A549 (cell line): ENCODE measurements around the gene YIF1B. TPM values are rescaled to one million over a fixed set of nuclear protein-coding genes. Genes with fewer than 3 reads are reported as not detected.

ENCODE experiments used
- ATAC-seq, 2 experiments: fragments of 200-7000 bp in 1 of 2; fragments of >200 bp in 1 of 2; cut with Nextera tagmentation in 1 of 2; cut with Tn5 transposase in 1 of 2; 3 replicates each; pipeline versions ENCODE4 v1.8.0 to v1.9.1; 2018 to 2020; ENCODE audit warnings: mild to moderate bottlenecking in 1 of 2, moderate library complexity in 1 of 2
- CTCF ChIA-PET: fragments of 300-600 bp; sonication (Branson Sonifier 250); formaldehyde crosslinking; extraction: SDS; loops from one replicate; lab custom pipeline; 2021; ENCODE audit warnings: antibody characterized with exemption, inconsistent platforms; lab: Yijun Ruan, JAX
- POLR2A ChIA-PET: fragments of 350-600 bp; formaldehyde crosslinking; extraction: SDS; loops from one replicate; lab custom pipeline; 2021; ENCODE audit warnings: antibody characterized with exemption, inconsistent platforms; lab: Yijun Ruan, JAX
- DNase-seq, 2 experiments: peaks; one replicate each; pipeline versions ENCODE4 v3.0.0 to v3.0.0-alpha.2; 2011 to 2016; ENCODE audit warnings: low read depth in 1 of 2, low spot score in 1 of 2
- FAIRE-seq: peaks from 2 replicates; lab custom pipeline; 2011; peaks lifted over from hg19 to GRCh38; lab: Jason Lieb, UNC
- H3K27ac ChIP-seq, 2 experiments: fragments of >200 bp; sonication (Bioruptor Twin); formaldehyde crosslinking; 3 replicates each; pipeline ENCODE4 v1.5.1; 2016 to 2017
- H3K4me1 ChIP-seq: fragments of >200 bp; sonication (Bioruptor Twin); formaldehyde crosslinking; 3 replicates; pipeline ENCODE4 v1.6.1; 2016
- H3K4me2 ChIP-seq: fragments of >200 bp; sonication (Bioruptor Twin); formaldehyde crosslinking; 3 replicates; pipeline ENCODE4 v1.6.1; 2016
- H3K4me3 ChIP-seq: fragments of >200 bp; sonication (Bioruptor Twin); formaldehyde crosslinking; 3 replicates; pipeline ENCODE4 v1.5.1; 2016
- H3K9me3 ChIP-seq: fragments of >200 bp; sonication (Bioruptor Twin); formaldehyde crosslinking; 3 replicates; pipeline ENCODE4 v1.6.1; 2016
- CBX2 ChIP-seq: fragments of 200-600 bp; sonication (generic); IDR thresholded peaks from 2 replicates; pipeline ENCODE4 v1.6.1; 2016; ENCODE audit warnings: low read depth, mild to moderate bottlenecking, borderline replicate concordance
- CBX8 ChIP-seq: fragments of 200-600 bp; sonication (generic); IDR thresholded peaks from 2 replicates; pipeline ENCODE4 v1.6.1; 2016
- CEBPB ChIP-seq, 2 experiments: fragments of >200 bp in 1 of 2; sonication (Bioruptor Twin) in 1 of 2; formaldehyde crosslinking in 1 of 2; IDR thresholded peaks; 2 replicates each; pipeline ENCODE4 v1.6.1; 2012 to 2016
- CHD2 ChIP-seq: fragments of 150-350 bp; IDR thresholded peaks from 2 replicates; pipeline ENCODE4 v1.6.1; 2014; ENCODE audit warnings: low read length; ENCODE audit not compliant: partially characterized antibody
- EHMT2 ChIP-seq: fragments of 200-600 bp; sonication (generic); IDR thresholded peaks from 2 replicates; pipeline ENCODE4 v1.6.1; 2016; ENCODE audit warnings: antibody characterized with exemption, low read depth, mild to moderate bottlenecking, moderate library complexity
- GATA3 ChIP-seq: IDR thresholded peaks from 2 replicates; pipeline ENCODE4 v1.6.1; 2012; ENCODE audit warnings: borderline replicate concordance
- HDAC2 ChIP-seq: fragments of 200-600 bp; sonication (generic); IDR thresholded peaks from 2 replicates; pipeline ENCODE4 v1.6.1; 2016
- HOXA7 ChIP-seq: fragments of 250-450 bp; sonication (Bioruptor Pico); IDR thresholded peaks from 2 replicates; pipeline ENCODE4 v1.5.0; 2020; ENCODE audit warnings: mild to moderate bottlenecking, moderate library complexity
- HOXB13 ChIP-seq: fragments of 250-450 bp; sonication (Bioruptor Pico); IDR thresholded peaks from 2 replicates; pipeline ENCODE4 v1.5.0; 2020; ENCODE audit warnings: low read depth, mild to moderate bottlenecking, moderate library complexity
- HOXB5 ChIP-seq: fragments of 250-450 bp; sonication (Bioruptor Pico); IDR thresholded peaks from 2 replicates; pipeline ENCODE4 v1.5.0; 2020; ENCODE audit warnings: mild to moderate bottlenecking, moderate library complexity
- KDM1A ChIP-seq: fragments of 200-600 bp; sonication (generic); IDR thresholded peaks from 2 replicates; pipeline ENCODE4 v1.6.1; 2016; ENCODE audit warnings: low read depth, mild to moderate bottlenecking
- KDM5A ChIP-seq: fragments of 200-600 bp; sonication (generic); IDR thresholded peaks from 2 replicates; pipeline ENCODE4 v1.6.1; 2016; ENCODE audit warnings: antibody characterized with exemption, mild to moderate bottlenecking
- PHF8 ChIP-seq: fragments of 200-600 bp; sonication (generic); IDR thresholded peaks from 2 replicates; pipeline ENCODE4 v1.6.1; 2016; ENCODE audit warnings: low read depth, mild to moderate bottlenecking, antibody characterized with exemption, moderate library complexity, borderline replicate concordance
- RARB ChIP-seq: fragments of 250-450 bp; sonication (Bioruptor Pico); IDR thresholded peaks from 2 replicates; pipeline ENCODE4 v1.8.0; 2021; ENCODE audit warnings: mild to moderate bottlenecking, moderate library complexity
- RCOR1 ChIP-seq: fragments of 150-350 bp; IDR thresholded peaks from 2 replicates; pipeline ENCODE4 v1.6.1; 2014; ENCODE audit warnings: antibody characterized with exemption, low read length, low read depth
- SREBF2 ChIP-seq: fragments of 450-650 bp; IDR thresholded peaks from 2 replicates; pipeline ENCODE4 v1.6.1; 2014; ENCODE audit warnings: mild to moderate bottlenecking, moderate library complexity
- TP53 ChIP-seq: fragments of 250-450 bp; sonication (Bioruptor Pico); IDR thresholded peaks from 2 replicates; pipeline ENCODE4 v1.5.0; 2021; ENCODE audit warnings: mild to moderate bottlenecking, moderate library complexity
- ZNF302 ChIP-seq: fragments of 250-450 bp; sonication (Bioruptor Pico); IDR thresholded peaks from 2 replicates; pipeline ENCODE4 v1.9.0; 2021; ENCODE audit warnings: inconsistent platforms, mild to moderate bottlenecking, moderate library complexity
- WGBS: methylation state at CpG from one replicate; pipeline ENCODE4 v1.1.6; 2017; ENCODE audit errors: missing lambda C conversion rate; 5-methylcytosine and 5-hydroxymethylcytosine counted together
- polyA plus RNA-seq, 4 experiments: library from polyadenylated mRNA; depleted of rRNA in 3 of 4; stranded (reverse); fragments of >200 nt; fragmentation: RNase III in 1 of 4; extraction: RNeasy Plus Mini Kit Qiagen cat#74134 plus additional on column Dnase treatment in 1 of 4; gene quantifications; 2 replicates in 3 of 4; 3 replicates in 1 of 4; pipeline ENCODE4 v1.2.3, GENCODE V29; 2011 to 2017
- TF ChIP-seq, protein P1 (sequence below): IDR thresholded peaks from 2 replicates; pipeline ENCODE4 v1.6.1; 2012; ENCODE audit warnings: low read depth, borderline replicate concordance
- TF ChIP-seq, protein P2 (sequence below): fragments of >200 bp; sonication (Bioruptor Twin); formaldehyde crosslinking; IDR thresholded peaks from 3 replicates; pipeline ENCODE4 v1.6.1; 2016
- TF ChIP-seq, protein P3 (sequence below): fragments of 250-450 bp; sonication (Bioruptor Pico); IDR thresholded peaks from 2 replicates; pipeline ENCODE4 v1.5.0; 2021; ENCODE audit warnings: mild to moderate bottlenecking, moderate library complexity, borderline replicate concordance
- TF ChIP-seq, protein P4 (sequence below): IDR thresholded peaks from 2 replicates; pipeline ENCODE4 v1.6.1; 2012
- TF ChIP-seq, protein P5 (sequence below): fragments of 200-600 bp; sonication (generic); IDR thresholded peaks from 2 replicates; pipeline ENCODE4 v1.6.1; 2016; ENCODE audit warnings: antibody characterized with exemption, mild to moderate bottlenecking, moderate library complexity
- TF ChIP-seq, protein P6 (sequence below): fragments of >200 bp; sonication (Bioruptor Twin); formaldehyde crosslinking; IDR thresholded peaks from 2 replicates; pipeline ENCODE4 v1.6.1; 2016

YIF1B gene
- polyA plus RNA-seq, 2 of the 4 experiments (the other 2 are of a cell fraction), result 75.5 to 100 TPM

DNA sequence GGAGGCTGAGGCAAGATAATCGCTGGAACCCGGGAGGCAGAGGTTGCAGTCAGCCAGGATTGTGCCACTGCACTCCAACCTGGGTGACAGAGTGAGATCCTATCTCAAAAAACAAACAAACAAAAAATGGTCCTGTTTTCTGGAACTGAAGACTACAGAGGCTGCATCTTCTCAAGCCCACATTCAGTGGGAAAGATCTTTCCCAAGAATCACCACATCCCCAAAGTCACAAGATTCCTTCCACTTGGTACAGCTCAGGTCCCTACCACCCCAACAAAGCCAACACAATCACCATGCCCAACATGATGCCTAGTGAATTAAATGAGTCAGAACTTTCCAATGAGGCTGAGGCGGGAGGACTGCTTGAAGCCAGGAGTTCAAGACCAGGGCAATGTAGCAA lies 35.1 kb upstream of the YIF1B start:
- H3K4me3 ChIP-seq, result no peak overlapping the region
- H3K4me1 ChIP-seq, result no peaks in the 10 kb centered on the region
- no peak overlapping the region for H3K4me2 ChIP-seq
- POLR2A ChIA-PET, result interaction anchor here (2.1 kb wide), 1 partner anchor 23 kb away, joined by 7 read pairs; the partner anchor contains the start of gene PSMD8
- DNase-seq, result no peak
- CTCF ChIA-PET, result interaction anchor here (0.7 to 3.0 kb wide), 8 partner anchors 8 to 117 kb away, joined by 3 to 16 read pairs (median 3); partner anchors contain the start of genes CATSPERG and FAM98C
- 64% methylated on average over 3 of the region's 3 CpGs for WGBS
- no peak for TF ChIP-seq RARB (CRISPR knock-in tag)
- no peak for TF ChIP-seq CBX2
- no peak for TF ChIP-seq CEBPB (IDR thresholded peaks at IDR 0.05)
- no peak for TF ChIP-seq HOXB13 (CRISPR knock-in tag)
- TF ChIP-seq, protein P1, sequence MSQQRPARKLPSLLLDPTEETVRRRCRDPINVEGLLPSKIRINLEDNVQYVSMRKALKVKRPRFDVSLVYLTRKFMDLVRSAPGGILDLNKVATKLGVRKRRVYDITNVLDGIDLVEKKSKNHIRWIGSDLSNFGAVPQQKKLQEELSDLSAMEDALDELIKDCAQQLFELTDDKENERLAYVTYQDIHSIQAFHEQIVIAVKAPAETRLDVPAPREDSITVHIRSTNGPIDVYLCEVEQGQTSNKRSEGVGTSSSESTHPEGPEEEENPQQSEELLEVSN, result no peak
- TF ChIP-seq SREBF2, result no peak
- no peak for TF ChIP-seq TP53 (CRISPR knock-in tag)
- TF ChIP-seq HOXA7 (CRISPR knock-in tag), result no peak
- TF ChIP-seq EHMT2, result no peak
- TF ChIP-seq HDAC2, result no peak
- TF ChIP-seq PHF8, result no peak
- TF ChIP-seq GATA3, result no peak
- no peak for TF ChIP-seq ZNF302
- FAIRE-seq, result no peak
- no peak for ATAC-seq
- H3K9me3 ChIP-seq, result no peaks in the 10 kb centered on the region
- H3K27ac ChIP-seq, result no peak overlapping the region

DNA sequence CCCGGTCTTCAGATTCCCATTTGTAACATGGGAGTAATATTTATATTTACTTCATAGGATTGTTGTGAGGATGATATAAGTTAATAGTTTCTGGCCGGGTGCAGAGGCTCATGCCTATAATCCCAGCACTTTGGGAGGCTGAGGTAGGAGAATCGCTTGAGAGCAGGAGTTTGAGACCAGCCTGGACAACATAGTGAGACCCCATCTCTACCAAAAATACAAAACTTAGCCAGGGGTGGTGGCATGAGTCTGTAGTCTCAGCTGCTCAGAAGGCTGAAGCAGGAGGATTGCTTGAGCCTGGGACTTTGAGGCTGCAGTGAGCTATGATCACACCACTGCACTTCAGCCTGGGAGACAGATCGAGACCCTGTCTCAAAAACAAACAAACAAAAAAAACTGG lies 31.1 kb upstream of the YIF1B start:
- H3K27ac ChIP-seq, result no peak overlapping the region
- no peak overlapping the region for H3K4me2 ChIP-seq
- 75% methylated on average over 4 of the region's 4 CpGs for WGBS
- FAIRE-seq (no peak), ATAC-seq (no peak), DNase-seq (no peak)
- no peaks in the 10 kb centered on the region for H3K4me1 ChIP-seq
- POLR2A ChIA-PET, result no interaction called here
- H3K9me3 ChIP-seq, result no peaks in the 10 kb centered on the region
- CTCF ChIA-PET, result interaction anchor here (0.6 to 3.2 kb wide), 14 partner anchors 11 to 444 kb away, joined by 3 to 15 read pairs (median 4); partner anchors contain the start of genes FAM98C, PPP1R14A and PSMD8
- H3K4me3 ChIP-seq, result no peak overlapping the region
- no peak for TF ChIP-seq KDM1A
- no peak for TF ChIP-seq RCOR1
- TF ChIP-seq, protein P2, sequence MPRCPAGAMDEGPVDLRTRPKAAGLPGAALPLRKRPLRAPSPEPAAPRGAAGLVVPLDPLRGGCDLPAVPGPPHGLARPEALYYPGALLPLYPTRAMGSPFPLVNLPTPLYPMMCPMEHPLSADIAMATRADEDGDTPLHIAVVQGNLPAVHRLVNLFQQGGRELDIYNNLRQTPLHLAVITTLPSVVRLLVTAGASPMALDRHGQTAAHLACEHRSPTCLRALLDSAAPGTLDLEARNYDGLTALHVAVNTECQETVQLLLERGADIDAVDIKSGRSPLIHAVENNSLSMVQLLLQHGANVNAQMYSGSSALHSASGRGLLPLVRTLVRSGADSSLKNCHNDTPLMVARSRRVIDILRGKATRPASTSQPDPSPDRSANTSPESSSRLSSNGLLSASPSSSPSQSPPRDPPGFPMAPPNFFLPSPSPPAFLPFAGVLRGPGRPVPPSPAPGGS, result no peak
- TF ChIP-seq, protein P1, result no peak
- TF ChIP-seq CBX8, result no peak
- TF ChIP-seq KDM5A, result no peak
- TF ChIP-seq, protein P3, sequence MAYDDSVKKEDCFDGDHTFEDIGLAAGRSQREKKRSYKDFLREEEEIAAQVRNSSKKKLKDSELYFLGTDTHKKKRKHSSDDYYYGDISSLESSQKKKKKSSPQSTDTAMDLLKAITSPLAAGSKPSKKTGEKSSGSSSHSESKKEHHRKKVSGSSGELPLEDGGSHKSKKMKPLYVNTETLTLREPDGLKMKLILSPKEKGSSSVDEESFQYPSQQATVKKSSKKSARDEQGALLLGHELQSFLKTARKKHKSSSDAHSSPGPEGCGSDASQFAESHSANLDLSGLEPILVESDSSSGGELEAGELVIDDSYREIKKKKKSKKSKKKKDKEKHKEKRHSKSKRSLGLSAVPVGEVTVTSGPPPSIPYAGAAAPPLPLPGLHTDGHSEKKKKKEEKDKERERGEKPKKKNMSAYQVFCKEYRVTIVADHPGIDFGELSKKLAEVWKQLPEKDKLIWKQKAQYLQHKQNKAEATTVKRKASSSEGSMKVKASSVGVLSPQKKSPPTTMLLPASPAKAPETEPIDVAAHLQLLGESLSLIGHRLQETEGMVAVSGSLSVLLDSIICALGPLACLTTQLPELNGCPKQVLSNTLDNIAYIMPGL, result no peak
- TF ChIP-seq, protein P4, sequence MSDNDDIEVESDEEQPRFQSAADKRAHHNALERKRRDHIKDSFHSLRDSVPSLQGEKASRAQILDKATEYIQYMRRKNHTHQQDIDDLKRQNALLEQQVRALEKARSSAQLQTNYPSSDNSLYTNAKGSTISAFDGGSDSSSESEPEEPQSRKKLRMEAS, result no peak
- TF ChIP-seq, protein P5, sequence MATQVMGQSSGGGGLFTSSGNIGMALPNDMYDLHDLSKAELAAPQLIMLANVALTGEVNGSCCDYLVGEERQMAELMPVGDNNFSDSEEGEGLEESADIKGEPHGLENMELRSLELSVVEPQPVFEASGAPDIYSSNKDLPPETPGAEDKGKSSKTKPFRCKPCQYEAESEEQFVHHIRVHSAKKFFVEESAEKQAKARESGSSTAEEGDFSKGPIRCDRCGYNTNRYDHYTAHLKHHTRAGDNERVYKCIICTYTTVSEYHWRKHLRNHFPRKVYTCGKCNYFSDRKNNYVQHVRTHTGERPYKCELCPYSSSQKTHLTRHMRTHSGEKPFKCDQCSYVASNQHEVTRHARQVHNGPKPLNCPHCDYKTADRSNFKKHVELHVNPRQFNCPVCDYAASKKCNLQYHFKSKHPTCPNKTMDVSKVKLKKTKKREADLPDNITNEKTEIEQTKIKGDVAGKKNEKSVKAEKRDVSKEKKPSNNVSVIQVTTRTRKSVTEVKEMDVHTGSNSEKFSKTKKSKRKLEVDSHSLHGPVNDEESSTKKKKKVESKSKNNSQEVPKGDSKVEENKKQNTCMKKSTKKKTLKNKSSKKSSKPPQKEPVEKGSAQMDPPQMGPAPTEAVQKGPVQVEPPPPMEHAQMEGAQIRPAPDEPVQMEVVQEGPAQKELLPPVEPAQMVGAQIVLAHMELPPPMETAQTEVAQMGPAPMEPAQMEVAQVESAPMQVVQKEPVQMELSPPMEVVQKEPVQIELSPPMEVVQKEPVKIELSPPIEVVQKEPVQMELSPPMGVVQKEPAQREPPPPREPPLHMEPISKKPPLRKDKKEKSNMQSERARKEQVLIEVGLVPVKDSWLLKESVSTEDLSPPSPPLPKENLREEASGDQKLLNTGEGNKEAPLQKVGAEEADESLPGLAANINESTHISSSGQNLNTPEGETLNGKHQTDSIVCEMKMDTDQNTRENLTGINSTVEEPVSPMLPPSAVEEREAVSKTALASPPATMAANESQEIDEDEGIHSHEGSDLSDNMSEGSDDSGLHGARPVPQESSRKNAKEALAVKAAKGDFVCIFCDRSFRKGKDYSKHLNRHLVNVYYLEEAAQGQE, result no peak
- TF ChIP-seq HOXB5 (CRISPR knock-in tag), result no peak
- no peak for TF ChIP-seq CHD2
- TF ChIP-seq, protein P6, sequence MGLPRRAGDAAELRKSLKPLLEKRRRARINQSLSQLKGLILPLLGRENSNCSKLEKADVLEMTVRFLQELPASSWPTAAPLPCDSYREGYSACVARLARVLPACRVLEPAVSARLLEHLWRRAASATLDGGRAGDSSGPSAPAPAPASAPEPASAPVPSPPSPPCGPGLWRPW, result no peak
